GM21528 (cell line): ENCODE results near the gene PKP3.
"Not testable (repeated sequence)": the region's sequence is repeated elsewhere in the genome, so short reads cannot be mapped to it uniquely, and the experiment has no call there.

Experiments
- ATAC-seq: cut with Tn5 transposase; IDR thresholded peaks from one replicate; pipeline ENCODE4 v1.9.1; 2021; ENCODE audit warnings: mild to moderate bottlenecking, moderate library complexity; ENCODE audit not compliant: unreplicated experiment, low FRiP score

PKP3 gene

GRCh38 chr11:393219-394033, 583 bp upstream of the PKP3 start:
- ATAC-seq = no peak

- ATAC-seq = no peak
Observed at GRCh38 chr11:394858-395655, 1.0 kb downstream of the PKP3 start.

- ATAC-seq = no peak
Observed at GRCh38 chr11:395866-396265, 1.9 kb downstream of the PKP3 start.

GRCh38 chr11:396511-396947, 2.5 kb downstream of the PKP3 start:
- no peak for ATAC-seq

GRCh38 chr11:396948-397548, 3.0 kb downstream of the PKP3 start:
- no peak for ATAC-seq

- no peak for ATAC-seq
Observed at GRCh38 chr11:398826-399225, 4.8 kb downstream of the PKP3 start.

- ATAC-seq = no peak
Observed at GRCh38 chr11:399731-400211, 5.8 kb downstream of the PKP3 start.

- no peak for ATAC-seq
Observed at GRCh38 chr11:400241-400689, 6.3 kb downstream of the PKP3 start.

GRCh38 chr11:401196-401595, 7.2 kb downstream of the PKP3 start:
- not testable (repeated sequence) for ATAC-seq

GRCh38 chr11:403021-403760, 9.2 kb downstream of the PKP3 start:
- no peak for ATAC-seq

GRCh38 chr11:403761-404431, 9.9 kb downstream of the PKP3 start:
- ATAC-seq = no peak

GRCh38 chr11:404551-405264, 10.7 kb downstream of the PKP3 start:
- no peak for ATAC-seq

GRCh38 chr11:405323-405953, 11.4 kb downstream of the PKP3 start:
- ATAC-seq = no peak

GRCh38 chr11:405954-406795, 12.2 kb downstream of the PKP3 start:
- no peak for ATAC-seq

- no peak for ATAC-seq
Observed at GRCh38 chr11:406796-407650, 13.0 kb downstream of the PKP3 start.

- ATAC-seq = no peak
Observed at GRCh38 chr11:407651-408123, 13.7 kb downstream of the PKP3 start.
